Inferior parietal cortex (tissue), 1 donor: ENCODE results near the gene TMEM63A.
"Not testable (repeated sequence)": the region's sequence is repeated elsewhere in the genome, so short reads cannot be mapped to it uniquely, and the experiment has no call there.

ENCODE experiments used
- DNase-seq: peaks from one replicate; pipeline ENCODE4 v3.0.0-alpha.2; 2016; ENCODE audit errors: extremely low spot score

The TMEM63A gene

DNA sequence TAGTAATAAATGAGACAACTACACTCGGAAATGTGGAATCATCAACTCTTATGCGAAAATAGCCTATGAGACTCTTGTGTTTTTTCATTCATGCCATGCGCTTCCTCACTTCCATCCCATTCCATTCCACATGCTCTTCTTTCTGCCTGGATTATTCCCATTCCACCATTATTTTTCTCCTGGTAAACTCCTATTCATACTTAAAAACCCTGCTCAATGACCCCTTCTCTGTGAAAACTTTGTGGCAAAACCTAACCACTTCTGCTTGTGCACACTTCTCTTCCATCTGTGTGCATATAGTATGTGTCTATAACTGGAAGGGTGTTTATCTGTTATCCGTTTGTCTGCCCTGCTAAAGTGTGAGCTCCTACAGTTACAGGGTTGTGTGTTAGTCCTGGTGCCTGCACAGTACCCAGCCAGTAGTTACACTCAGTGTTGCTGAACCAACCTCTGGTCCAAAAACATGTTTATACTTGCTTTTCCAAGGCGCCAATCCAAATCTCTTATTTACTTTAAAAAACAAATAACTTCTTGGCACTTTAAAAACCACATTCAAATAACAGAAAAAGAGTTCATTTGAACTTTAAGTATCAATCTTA is 61.6 kb downstream of the TMEM63A start:
- no peak for DNase-seq

DNA sequence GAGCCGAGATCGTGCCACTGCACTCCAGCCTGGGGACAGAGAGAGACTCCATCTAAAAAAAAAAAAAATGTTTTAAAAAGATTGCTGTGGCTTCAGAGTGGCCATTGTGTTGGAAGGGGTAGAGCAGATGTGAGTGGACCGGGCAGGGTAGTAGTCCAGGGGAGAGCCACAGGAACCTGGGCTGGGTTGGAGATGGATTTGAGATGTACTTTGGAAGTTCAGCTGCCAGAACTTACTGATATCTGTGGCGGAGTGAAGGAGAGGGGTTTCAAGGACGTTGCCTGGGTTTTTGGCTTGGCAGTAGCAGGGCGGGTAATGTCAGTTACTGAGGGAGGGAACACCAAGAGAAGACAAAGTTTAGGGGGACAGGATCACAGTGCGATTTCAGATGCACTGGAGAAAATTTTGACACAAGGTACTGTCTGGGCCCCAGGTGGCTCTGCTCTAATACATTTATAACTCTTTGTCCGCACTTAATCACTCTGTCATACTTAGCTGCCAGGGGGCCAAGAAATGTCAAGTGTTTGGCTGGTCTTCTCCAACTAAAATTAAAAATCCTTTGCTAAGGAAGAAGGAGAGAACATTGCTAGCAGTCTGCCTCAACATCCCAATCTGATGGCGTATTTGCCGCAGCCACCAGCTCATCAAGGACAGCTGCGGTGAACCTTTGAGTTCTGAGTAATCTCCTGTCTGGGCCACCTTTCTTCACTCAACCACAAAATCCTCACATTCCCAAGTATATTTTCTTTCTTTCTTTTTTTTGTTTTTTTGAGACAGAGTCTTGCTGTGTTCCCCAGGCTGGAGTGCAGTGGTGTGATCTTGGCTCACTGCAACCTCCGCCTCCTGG is 62.6 kb downstream of the TMEM63A start:
- DNase-seq: no peak

DNA sequence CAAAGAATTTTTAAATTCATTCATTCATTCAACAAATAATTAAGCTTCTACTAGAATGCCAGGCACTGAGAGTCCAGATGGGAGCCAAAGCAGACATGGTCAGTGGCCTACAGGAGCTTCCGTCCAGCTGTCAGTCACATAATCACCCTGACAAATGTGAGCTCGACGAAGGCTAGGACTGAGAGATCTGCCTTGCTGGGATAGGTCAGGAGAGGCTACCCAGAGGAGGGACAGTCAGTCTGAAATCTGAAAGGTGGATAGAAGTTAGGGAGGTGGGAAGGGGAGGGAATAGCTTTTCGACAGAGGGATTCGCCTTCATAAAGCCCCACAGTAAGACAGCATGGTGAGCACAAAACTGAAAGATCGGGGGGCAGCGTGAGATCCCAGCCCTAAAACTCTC is 64.0 kb downstream of the TMEM63A start:
- no peak for DNase-seq

DNA sequence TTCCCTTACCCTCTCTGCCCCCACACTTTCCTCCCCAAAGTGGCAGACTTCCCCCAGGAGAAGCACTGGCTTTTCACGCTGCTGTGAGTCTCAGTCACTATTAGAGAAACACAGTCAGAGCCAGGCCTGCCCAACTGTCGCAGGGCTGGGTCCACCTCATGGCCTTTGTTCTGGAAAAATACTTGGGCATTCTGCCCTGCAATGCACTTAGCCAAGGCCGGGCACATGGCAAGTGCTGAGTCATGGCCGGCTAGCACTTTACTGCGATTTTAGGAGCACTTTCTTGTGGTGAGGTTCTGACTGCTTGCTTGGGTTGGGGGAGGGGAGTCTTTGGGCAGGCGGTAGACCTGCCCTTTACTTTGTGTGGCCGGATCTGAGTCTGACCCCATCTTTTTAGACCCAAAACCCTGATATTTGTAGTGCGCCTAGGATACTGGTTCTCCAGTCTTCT is 64.5 kb downstream of the TMEM63A start:
- DNase-seq: peak; percentile 78

DNA sequence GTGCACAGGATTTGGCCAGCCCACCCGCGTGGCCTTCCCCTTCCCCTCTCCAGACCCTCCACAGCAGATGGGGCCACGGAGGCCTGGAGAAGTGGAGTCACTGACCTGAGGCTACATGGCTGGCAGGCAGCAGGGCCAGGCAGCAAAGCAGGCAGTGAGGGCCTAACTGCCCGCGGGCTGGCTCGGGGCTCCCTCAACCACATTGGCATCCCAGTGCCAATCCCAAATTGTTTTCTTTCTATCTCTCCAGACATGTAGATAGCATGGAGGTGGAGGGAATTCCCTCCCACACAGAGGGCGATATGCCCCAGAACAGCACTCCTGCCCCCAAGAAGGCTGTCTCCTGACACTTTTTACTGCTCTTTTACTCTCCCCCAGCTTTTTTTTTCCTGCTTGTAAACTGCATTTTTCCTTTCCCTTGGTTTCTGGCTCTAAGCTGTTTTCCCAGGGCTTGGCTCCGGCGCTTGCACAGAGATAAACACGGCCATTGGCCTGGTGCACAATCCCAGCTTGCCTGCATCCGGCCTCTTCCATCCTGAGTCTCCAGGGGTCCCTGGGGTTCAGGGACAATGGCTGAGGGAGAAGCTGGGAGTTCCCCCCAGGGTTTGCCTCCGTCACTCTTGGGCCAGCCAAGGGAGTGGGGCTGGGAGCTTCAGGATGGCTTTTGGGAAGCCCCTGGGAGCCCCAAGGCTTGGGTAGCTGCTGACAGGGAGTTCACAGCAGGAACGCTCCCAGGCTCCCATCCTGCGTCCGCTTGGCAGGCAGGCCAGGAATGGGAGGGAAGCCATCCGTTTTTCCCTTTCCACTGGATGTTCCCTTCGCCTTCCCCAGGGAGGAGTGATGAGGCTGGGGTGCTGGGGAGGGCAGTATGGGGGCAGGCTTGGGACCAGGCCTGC is 65.3 kb downstream of the TMEM63A start:
- DNase-seq: no peak

DNA sequence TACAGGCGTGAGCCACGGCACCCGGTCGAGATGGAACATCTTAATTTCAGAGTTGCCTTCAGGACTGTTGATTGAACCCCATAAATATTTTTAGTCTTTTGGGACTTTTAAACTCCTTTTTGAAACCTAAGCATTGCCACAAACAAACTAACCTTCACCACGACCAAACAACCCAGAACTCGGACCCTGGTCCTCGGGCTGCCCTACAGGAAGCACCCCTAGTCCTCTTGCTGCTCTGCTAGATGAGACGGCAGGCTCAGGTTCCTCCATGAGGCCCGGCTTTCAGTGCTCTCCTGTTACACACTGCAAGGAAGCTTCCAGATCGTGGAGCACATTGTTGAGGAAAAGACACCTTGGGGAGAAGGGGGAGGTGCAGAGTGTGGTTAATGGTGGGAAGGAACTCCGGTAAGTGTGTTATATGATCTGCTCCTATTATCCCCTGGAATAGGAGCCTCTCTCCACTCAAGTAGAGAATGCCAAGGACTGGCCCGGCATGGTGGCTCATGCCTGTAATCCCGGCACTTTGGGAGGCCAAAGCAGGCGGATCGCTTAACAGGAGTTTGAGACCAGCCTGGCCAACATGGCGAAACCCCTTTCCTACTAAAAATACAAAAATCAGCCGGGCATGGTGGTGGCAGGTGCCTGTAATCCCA is 66.5 kb downstream of the TMEM63A start:
- DNase-seq: no peak

DNA sequence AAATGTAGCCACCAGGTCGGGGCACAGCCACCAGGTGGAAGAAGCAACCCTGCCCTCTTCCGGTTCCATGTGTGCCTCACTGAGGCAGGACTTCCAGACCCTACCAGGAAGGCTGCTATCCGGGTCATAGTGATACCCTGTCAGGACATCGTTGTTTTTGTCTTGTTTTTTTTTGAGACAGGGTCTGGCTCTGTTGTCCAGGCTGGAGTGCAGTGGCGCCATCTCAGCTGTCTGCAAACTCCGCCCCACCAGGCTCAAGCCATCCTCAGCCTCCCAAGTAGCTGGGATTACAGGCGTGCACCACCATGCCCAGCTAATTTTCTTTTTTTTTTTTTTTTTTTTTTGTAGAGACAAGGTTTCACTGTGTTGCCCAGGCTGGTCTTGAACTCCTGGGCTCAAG is 67.1 kb downstream of the TMEM63A start:
- DNase-seq: not testable (repeated sequence)

DNA sequence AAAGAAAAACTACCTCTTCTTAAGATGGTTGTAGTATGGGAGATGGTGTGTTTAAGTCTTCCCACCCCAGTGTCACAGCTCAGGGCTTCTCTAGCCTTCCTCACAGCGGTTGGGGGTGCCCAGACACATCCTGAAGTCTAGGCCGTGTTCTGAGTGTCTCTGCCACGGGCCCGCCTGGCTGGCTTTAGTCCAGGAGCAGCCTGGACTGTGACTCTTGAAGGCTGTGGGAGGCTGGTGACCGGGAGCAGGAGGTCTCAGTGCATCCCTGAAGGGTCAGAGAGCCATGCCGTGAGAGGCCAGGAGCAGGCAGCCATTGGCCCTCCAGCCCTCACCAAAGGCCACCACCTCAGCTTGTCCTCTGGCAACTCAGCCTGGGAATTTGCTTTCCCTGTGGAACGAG is 67.8 kb downstream of the TMEM63A start:
- DNase-seq: no peak

DNA sequence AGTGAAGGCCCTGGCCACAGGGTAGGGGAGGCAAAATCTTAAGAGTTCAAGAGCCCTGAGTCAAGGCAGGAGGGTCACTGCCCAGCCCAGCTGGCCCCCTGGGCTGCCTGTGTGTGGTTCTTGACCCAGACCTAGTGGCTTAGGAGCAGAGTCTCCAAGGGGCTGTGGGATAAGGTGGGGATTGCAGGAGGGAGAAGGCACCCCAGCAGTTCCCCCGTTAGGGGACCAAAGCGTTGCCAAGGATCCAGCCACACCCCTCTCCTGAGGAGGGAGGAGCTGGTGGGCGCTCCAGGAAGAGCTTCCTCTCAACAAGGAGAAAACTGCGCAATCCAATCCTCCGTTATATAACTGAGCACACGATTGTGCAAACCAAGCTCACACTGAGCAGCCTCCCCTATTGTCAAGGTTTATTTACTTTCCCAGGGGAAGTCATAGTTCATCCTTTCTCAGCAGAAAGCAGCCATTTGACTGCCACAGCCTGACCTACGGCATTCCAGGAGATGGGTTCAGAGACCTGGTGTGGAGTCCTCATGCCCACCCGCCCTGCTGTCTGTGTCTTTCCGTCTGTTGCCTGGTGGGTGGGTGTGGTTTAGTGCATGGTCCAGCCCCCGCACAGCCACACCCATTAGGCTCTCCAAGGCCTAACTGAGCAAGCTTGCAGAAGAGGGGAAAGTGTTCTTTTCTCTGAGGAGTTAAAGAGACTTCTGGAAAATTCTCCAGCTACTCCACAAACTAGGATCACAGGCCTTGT is 68.8 kb downstream of the TMEM63A start:
- no peak for DNase-seq

DNA sequence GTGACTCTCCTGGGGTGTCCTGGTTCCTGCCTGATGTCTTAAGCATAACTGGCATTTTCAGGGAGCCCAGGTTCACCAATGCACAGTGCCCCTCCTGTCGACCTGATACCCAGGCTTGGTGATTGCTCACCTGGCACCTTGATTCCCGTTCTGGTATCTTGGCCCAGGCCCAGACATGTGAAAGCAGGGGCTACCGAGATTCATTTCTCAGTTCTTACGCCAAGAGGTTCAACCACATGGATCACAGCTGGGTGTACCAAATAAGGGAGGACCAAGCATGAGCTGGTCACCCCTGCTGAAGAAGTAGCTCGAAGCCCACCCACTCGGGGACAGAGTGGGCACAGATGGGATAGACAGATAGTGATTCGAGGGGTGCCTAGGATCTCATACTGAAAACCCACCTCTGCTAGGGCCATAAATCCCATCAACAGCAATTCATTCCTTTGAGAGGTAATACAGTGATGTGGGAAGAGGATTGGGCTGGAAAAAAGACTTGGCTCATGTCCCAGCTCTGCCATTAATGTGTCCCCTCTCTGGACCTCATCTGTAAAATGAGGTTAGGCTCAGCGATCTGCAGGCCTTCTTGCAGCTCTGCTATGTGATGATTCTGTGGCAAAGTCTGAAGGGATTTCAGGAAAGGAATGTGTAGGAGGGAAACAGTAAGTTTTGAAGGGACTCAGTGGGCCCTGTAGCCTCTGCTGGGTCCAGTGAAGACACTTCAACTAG is 69.5 kb downstream of the TMEM63A start:
- no peak for DNase-seq

DNA sequence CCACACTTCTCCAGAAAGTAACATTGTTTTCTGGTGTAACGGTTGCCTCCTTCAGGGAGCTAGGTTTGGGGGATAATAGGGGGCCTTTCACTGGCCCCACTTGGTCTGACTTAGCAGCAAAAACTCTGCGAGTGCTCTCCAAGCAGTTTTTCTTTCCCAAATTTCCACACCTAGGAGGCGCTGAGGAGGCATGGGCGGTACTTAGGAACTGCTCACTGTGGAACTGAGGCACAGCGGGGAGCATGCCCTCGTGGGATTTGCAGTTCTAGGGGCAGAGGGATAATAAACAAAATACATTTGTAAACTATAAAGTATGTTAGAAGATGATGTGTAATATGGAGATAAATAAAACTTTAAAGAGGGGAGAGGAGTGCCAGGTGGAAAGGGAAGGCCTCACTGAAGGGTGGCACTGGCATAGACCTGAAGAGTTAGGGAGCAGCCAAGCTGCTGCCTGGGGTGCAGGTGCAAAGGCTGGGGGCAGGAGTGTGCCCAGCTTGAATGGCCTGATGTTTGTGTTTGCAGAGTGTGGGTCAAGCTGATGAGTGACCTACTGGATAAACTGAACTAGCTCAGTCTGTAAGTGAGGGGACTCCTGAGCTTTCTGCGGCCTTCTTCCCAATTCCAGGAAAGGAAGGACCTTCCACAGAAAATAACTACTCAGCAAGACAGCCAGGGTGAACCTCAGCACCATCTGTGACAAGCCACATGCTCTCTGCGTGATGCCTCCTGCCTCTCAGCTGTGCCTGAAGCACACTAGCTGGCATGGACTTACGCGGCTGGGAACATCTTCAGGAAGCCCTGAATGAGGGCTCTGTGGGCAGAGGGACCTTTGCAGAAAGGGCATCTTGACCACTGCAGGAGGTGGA is 70.3 kb downstream of the TMEM63A start:
- no peak for DNase-seq

DNA sequence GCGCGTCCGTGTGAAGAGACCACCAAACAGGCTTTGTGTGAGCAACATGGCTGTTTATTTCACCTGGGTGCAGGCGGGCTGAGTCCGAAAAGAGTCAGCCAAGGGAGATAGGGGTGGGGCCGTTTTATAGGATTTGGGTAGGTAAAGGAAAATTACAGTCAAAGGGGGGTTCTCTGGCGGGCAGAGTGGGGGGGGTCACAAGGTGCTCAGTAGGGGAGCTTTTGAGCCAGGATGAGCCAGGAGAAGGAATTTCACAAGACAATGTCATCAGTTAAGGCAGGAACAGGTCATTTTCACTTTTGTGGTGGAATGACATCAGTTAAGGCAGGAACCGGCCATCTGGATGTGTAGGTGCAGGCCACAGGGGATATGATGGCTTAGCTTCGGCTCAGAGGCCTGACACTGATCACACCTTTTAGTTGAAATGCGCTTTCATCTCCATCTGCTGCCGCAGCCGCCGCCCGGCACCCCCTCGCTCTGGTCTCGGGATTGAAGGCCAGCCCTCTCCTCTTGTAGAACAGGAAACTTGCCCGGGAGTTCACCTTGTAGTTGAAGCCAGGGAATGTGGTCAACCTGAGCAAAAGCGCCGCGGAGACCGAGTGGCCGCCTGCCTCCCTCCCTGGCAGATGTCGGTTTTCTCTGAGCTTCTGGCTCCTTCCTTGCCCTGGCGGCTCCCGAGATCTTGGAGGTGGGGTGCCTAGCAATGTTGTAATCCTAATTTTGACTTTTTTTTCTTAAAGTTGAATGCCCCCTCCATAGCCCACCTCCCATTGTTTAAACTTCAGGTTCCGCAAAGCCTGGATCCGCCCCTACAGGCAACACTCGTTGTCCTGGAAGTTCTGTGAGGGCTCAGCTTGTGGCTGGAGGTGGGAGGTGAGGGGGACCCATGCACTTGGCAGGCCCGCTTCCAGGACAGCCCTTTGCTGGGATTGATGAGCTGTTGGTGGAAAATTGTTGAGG is 71.3 kb downstream of the TMEM63A start:
- DNase-seq: not testable (repeated sequence)

DNA sequence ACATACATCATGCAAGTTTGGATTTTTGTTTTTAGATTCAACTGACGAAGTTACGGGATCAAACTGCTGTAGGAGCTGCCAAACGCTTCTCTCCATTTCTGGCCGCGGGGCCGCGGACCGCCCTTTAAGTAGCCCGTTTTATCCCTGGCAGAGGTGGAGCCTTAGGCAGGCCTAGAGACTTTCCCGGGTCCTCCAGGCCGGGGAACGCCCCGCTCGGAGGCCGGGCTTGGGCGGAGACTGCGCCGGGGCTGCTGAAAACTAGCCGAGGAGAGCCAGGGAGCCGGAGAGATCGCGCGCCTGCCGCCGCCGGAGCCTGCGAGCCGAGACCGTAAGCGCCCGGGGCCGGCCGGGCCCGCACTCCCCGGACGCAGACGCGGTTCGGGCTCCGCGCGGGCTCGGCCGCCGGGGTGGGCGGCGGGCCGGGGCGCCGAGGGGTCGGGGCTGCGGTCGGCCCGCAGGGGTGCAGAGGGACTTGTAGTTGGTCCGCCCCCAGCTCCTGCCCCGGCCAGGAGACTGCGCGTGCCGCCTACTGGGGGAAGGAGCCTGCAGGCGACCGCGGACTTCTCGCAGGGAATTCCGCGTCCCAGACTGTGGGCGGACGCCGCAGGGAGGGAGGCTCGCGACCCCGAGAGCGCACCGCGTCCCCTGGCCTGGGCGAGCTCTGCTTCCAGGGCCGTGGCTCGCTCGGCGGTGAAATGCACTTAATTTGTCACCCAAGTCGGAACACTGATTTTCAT is 72.2 kb downstream of the TMEM63A start, which contains the start of gene EPHX1:
TSS of gene EPHX1 (plus strand) at position 283 of the 737 bp plus-strand sequence. CDS start 18,606 bp downstream, outside the sequence.
- DNase-seq: peak; percentile 82

DNA sequence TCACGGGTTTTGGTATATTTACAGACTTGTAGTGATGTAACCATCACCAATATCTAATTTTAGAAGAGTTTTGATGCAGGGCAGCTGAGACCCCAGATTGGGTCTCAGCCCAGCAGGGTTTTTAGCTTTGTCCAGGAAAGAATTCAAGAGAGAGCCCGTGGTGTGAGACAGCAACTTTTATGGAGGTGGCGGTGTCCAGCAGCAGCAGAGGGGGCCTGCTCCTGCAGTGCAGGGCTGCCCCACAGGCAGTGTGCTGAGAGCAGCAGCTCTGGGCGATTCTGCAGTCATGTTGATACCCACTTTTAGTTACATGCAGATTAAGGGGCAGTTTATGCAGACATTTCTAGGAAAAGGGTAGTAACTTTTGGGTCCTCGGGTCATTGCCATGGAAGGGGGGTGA is 74.0 kb downstream of the TMEM63A start:
- DNase-seq: no peak

DNA sequence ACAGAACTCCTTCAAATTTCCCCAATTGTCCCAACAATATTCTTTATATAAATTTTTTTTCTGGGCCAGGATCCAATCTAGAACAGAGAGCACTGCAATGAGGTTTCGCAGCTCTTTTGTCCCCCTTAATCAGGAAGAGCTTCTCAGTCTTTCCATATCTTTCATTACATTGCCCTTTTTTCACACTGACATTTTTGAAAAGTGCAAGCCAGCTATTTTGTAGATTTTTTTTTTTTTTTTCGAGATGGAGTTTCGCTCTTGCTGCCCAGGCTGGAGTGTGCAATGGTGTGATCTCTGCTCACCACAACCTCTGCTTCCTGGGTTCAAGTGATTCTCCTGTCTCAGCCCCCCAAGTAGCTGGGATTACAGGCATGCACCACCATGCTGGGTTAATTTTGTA is 75.4 kb downstream of the TMEM63A start:
- not testable (repeated sequence) for DNase-seq

DNA sequence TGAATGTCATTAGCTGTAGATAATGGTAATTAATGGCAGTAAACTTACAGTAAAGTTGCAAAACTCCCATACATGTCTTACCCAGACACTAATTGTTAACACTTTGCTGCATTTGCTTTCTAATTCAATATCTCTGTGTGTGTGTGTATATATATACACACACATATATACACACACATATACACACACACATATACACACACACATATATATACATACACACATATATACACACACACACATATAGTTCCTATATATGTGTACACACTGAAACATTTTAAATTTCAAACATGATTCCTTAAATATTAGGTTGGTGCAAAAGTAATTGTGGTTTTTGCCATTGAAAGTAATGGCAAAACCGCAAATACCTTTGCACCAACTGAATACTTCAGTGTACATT is 75.9 kb downstream of the TMEM63A start:
- DNase-seq: no peak

DNA sequence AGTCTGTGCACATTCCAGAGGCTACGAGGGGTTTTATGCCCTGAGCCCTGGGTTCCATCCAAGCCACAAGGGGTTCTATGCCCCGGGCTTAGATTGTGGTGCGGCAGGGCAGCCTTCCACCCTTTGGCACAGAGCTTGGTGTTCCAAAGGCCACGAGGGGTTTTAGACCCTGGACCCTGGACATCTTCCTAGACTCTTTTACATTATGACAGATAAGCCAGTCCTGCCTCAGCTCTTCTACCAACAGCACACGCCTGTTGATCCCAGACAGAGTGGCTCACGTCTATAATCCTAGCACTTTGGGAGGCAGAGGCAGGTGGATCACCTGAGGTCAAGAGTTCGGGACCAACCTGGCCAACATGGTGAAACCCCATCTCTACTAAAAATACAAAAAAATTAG is 81.0 kb downstream of the TMEM63A start:
- DNase-seq: not testable (repeated sequence)
